ENCODE data around the gene TP73. TPM values are rescaled to one million over a fixed set of nuclear protein-coding genes. Genes with fewer than 3 reads are reported as not detected.

Gene TP73
- total RNA-seq, 2 donors from 2014 or later: 0.31 TPM; not detected in 1

DNA sequence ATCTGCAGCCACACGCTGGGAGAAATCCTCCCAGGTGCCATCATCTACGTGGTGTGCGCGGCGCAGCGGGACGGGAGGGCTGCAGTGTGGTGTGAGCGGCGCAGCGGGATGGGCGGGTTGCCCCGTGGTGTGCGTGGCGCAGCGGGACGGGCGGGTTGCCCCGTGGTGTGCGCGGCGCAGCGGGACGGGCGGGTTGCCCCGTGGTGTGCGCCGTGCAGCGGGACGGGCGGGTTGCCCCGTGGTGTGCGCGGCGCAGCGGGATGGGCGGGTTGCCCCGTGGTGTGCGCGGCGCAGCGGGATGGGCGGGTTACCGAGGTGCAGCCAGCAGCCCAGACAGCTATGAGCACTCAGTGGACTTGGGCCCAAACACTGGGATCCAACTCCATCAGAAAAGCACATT is 7.1 kb upstream of the TP73 start:
- Mint-ChIP-seq H3K36me3 (ENCODE audit: low read depth) (peaks cover 3% of the 10 kb centered on the region), H3K27me3 (no peaks in the 10 kb centered on the region), H3K27ac (no peak overlapping the region), H3K4me3 (no peak overlapping the region), H3K4me1 (peaks cover 12% of the 10 kb centered on the region)
- no peaks in the 10 kb centered on the region for H3K9me3 ChIP-seq (ENCODE audit: control insufficient read depth, low read length, poor library complexity, severe bottlenecking)
- DNase-seq (no peak), ATAC-seq (no peak)

DNA sequence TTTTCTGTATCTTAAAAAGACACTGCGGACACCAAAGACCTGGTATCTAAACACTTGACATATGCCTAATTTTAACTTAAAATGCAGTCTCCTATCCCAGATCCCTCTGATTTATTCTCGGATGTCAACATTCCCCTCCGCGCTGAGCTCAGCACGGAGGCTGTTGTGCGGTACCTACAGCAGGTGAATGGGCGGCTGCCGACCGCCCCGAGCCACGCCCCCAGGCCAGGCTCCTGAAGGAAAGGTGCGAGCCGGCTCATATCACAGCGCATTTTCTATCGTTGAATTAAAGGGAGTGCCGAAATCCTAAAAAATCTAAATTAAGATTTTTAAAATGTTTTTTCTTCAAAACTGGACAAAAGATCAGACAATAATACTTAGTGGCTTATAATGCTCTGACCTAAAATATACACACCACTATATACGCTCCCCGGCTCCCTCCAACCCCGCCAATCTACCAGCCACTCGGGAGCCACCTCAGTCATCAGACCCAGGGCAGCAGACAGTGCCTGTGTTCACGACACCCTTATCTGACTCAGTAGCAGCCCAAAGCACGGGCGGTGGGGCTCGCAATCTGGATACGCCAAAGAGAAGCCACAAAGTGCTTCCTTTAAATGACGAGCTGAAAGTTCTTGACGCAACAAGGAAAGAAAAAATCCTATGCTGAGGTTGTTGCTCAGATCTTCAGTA is 6.5 kb upstream of the TP73 start:
- H3K9me3 ChIP-seq (ENCODE audit: control insufficient read depth, low read length, poor library complexity, severe bottlenecking): no peaks in the 10 kb centered on the region
- Mint-ChIP-seq H3K4me3 (no peak overlapping the region), H3K4me1 (peaks cover 12% of the 10 kb centered on the region), H3K27ac (no peak overlapping the region), H3K36me3 (ENCODE audit: low read depth) (peaks cover 3% of the 10 kb centered on the region), H3K27me3 (no peaks in the 10 kb centered on the region)
- DNase-seq (no peak), ATAC-seq (no peak)

DNA sequence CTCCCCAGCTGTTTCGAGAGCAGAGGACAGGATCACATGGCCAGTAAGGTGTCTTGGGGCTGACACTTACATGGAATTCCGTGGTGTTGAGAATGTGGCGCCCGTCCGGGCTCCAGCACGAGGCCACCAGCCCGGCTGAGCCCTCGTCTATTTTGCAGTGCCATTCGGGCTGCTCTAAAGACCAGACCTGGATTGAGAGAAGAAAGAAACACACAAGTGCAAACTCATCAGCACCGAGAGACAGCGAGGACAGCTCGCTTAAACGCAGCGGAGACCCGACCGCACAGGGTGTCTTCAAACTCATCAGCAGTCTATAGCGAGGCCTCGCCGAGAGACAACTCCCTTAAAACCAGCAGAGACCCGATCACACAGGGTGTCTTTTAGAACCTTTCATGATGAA is 5.7 kb upstream of the TP73 start:
- no peak overlapping the region for H3K4me3 Mint-ChIP-seq
- DNase-seq: no peak
- H3K4me1 Mint-ChIP-seq: peaks cover 14% of the 10 kb centered on the region
- peaks cover 5% of the 10 kb centered on the region for H3K27me3 Mint-ChIP-seq
- H3K36me3 Mint-ChIP-seq (ENCODE audit: low read depth): peaks cover 3% of the 10 kb centered on the region
- no peak for ATAC-seq
- H3K27ac Mint-ChIP-seq: no peak overlapping the region
- no peaks in the 10 kb centered on the region for H3K9me3 ChIP-seq (ENCODE audit: control insufficient read depth, low read length, poor library complexity, severe bottlenecking)

DNA sequence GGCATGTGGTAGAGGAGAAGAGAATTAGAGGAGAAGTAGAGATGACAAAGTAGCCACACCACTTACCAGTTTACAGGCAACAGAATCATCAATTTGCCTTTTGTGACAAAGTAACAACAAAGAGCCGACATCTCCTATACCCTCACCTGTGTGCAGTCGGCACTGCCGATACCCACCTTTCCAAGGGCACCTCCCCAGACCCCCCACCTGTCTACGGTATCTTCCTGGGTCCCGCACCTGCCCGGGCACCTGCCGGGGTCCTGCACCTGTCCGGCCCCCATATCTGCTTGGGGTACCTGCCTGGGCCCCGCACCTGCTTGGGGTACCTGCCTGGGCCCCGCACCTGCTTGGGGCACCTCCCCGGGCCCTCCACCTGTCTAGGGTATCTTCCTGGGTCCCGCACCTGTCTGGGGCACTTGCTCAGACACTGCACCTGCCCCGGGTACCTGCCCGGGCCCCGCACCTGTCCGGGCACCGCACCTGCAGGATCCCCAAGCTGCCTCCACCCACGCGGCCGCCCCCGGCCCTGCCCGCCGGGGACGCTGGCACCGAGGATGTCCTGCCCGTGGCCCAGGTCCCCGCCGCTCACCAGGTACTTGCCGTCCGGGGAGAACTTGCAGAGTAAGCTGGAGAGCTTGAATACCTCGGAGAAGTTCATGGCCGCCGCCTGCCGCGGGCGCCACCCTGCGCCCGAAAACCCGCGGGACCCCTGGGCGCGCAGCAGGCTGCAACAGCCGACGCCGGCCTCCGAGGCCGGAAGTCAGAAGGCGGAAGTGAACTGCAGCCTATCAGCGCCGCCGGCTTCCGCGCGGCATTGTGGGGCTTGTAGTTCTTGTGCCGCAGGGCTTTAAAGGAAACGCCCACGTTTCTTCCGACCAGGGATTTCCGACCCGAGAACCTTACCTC is 2.7 kb upstream of the TP73 start, which contains the start of gene WRAP73:
TSS of gene WRAP73 (minus strand) at position 762 of the 906 bp plus-strand sequence. CDS start at position 658, 104 bp downstream.
- H3K9me3 ChIP-seq (ENCODE audit: control insufficient read depth, low read length, poor library complexity, severe bottlenecking): no peaks in the 10 kb centered on the region
- Mint-ChIP-seq H3K4me1 (peaks cover 14% of the 10 kb centered on the region), H3K36me3 (ENCODE audit: low read depth) (peaks cover 3% of the 10 kb centered on the region), H3K27me3 (peaks cover 21% of the 10 kb centered on the region), H3K4me3 (peak within 1 kb of the TSS; percentile 84), H3K27ac (no peak within 1 kb of the TSS)
- ATAC-seq (peak; percentile 99), DNase-seq (peak; percentile 78 to 81 (median 79))

DNA sequence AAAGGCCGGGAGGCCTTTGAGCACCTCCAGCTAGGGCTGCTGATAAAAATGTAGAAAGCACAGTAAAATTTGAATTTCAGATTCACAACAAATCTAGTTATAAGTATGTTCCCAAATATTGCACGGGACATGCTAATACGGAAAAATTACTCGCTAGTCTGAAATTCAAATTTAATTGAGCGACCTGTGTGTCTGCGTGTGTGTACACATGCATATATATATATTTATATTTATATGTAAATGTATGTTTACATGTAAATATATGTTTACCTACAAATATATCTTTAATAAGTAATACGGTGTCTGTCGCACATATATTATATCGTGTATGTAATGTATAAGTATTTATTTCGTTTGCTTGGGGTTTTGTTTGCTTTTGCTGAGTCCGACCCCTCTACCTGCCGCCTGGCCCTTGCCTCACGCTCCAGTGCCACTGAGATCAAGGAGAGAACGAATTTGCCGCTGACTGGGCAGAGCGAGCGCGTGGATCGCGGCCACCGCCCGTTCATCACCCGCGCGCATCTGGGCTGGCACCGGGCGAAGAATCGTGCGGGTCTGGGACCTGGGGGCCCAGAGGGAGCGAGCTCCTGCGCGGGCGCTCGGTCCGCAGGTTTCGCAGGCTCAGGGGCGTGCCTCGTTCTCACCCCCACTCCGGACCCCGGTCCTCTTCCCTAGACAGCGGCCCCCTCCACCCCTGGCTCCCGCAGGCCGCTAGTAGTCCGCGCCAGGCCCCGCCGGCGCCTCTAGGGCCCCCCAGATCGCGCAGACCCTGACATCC is 1.9 kb upstream of the TP73 start:
- DNase-seq: no peak
- ATAC-seq: no peak
- no peak overlapping the region for H3K27ac Mint-ChIP-seq
- H3K36me3 Mint-ChIP-seq (ENCODE audit: low read depth): peaks cover 3% of the 10 kb centered on the region
- peaks cover 29% of the 10 kb centered on the region for H3K27me3 Mint-ChIP-seq
- H3K4me1 Mint-ChIP-seq: peaks cover 14% of the 10 kb centered on the region
- H3K9me3 ChIP-seq (ENCODE audit: control insufficient read depth, low read length, poor library complexity, severe bottlenecking): no peaks in the 10 kb centered on the region
- peak overlapping the region; percentile 84 for H3K4me3 Mint-ChIP-seq

DNA sequence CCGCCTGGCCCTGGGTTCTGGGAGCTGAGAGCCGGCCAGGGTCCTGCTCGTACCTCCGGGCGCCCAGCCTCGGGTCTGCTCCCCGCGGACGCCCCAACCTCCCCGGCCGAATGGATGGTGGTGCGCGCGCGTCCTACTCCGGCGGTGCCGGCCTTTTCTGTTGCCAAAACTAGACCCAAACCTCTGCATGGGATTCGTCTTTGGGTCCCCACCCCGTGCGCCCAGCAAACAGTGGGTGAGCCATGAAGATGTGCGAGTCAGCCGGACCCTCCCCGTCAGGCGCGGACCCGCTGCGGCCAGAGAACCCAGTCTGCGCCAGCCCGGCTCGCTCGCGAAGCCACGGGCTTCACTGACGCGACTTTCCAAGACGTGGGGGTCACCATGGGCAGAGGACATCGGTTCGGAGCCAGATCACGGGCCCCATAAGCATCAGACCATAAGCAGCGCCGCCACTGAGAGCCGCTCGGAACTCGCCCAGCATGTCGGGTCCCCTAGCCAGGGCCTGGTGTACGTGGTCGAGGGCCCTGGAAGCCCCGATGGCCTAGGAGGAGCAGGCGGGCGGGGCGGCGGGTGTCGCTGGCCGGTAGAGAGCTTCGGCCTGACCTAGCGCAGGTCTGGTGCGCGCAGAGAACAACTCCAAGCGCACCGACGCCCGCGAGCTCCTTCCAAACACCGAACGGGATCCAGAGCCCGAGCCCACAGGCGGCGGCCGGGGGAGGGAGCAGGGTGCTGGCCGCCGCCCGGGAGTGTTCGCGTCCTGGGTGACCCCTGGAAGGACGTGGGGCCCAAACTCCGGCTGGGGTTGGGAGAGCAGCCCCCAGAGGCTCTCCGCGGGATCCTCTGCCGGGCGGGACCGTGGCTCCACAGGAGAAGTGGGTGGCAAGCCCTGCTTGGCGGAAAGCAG is 1.0 kb upstream of the TP73 start:
- H3K9me3 ChIP-seq (ENCODE audit: control insufficient read depth, low read length, poor library complexity, severe bottlenecking): no peaks in the 10 kb centered on the region
- Mint-ChIP-seq H3K27me3 (peaks cover 36% of the 10 kb centered on the region), H3K4me3 (peak overlapping the region; percentile 84), H3K27ac (no peak overlapping the region), H3K4me1 (peaks cover 16% of the 10 kb centered on the region), H3K36me3 (ENCODE audit: low read depth) (no peaks in the 10 kb centered on the region)
- ATAC-seq (no peak), DNase-seq (no peak)

DNA sequence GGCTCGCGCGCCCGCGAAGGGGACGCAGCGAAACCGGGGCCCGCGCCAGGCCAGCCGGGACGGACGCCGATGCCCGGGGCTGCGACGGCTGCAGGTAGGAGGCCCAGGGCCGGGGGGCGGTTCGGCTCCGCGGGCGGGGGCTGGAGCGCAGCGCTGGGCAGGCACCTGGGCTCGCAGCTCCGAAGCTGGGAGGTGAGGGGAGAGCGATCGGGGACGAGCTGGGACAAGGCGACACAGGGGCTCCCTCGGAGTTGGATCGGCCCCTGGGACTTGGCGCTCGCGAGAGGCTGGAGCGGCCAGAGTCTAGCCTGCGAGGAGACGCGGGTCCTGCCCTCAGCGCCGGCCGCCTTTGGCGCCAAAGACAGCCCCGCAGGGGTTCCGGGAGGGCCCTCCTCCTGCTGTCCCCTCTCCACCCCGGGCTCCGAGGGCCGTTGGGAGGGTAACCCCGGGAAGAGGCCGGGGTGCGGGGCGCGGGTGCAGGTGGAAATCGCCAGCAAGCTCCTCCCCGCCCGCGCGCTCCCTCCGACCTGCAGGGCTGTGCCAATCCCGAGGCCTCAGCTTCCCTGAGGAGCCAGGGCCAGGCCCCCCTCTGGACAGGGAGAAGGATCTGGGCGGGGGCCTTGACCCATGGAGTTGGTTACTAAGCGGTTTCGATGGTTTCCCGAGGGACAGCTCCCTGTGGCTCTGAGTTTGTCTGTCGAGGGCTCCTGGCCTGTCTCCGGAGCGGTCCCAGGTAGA is 401 bp downstream of the TP73 start:
- ATAC-seq (no peak), DNase-seq (no peak)
- peaks cover 51% of the 10 kb centered on the region for H3K27me3 Mint-ChIP-seq
- no peak overlapping the region for H3K27ac Mint-ChIP-seq
- H3K9me3 ChIP-seq (ENCODE audit: control insufficient read depth, low read length, poor library complexity, severe bottlenecking): no peaks in the 10 kb centered on the region
- H3K36me3 Mint-ChIP-seq (ENCODE audit: low read depth): no peaks in the 10 kb centered on the region
- peaks cover 16% of the 10 kb centered on the region for H3K4me1 Mint-ChIP-seq
- H3K4me3 Mint-ChIP-seq: peak overlapping the region; percentile 43

DNA sequence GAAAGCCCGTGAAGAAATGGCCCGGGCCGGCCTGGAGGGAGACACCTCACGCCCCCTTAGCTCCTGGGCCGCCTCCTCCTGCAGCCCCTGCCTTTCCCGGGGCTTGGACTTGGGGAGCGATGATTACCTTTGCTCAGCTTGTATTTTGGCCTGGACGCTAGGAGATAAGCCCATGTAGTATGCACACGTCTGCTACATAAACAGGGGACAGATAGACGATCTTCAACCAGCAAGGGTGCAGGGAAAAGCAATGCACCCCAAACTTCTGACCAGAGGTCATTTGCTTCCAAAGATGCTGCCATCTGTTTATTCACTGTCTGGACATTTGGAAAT is 936 bp downstream of the TP73 start:
- Mint-ChIP-seq H3K27me3 (peaks cover 56% of the 10 kb centered on the region), H3K4me1 (peaks cover 16% of the 10 kb centered on the region), H3K36me3 (ENCODE audit: low read depth) (no peaks in the 10 kb centered on the region), H3K27ac (no peak overlapping the region), H3K4me3 (peak overlapping the region; percentile 43)
- no peak for ATAC-seq
- DNase-seq: no peak
- H3K9me3 ChIP-seq (ENCODE audit: control insufficient read depth, low read length, poor library complexity, severe bottlenecking): no peaks in the 10 kb centered on the region

DNA sequence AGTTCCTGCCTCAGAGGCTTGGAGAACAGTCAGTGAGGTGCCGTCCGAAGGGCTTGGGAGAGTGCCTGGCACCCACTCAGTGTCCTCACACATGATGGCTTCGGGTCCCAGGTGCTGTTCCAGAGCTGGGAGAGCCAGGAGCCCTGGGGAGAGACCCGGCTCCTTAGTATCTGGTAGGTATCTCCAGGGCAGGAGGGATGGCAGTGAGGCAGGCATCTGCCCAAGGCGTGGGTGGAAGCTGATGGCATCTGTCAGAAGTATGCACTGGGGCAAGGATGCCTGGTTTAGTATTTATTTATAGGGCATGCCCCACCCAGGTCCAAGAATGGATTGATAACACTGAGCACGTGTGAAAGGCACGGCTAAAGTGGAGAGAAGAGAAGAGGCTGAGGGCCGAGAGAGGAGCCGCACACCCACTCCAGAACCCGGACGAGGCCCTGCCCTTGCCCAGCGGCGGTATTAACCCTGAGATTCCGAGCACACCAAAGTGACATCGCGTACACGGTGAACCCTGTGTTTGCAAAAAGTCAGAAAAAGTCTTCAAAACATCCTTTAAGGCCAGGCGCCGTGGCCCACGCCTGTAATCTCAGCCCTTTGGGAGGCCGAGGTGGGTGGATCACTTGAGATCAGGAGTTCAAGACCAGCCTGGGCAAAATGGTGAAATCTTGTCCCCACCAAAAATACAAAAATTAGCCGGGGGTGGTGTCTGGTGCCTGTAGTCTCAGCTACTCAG is 2.4 kb downstream of the TP73 start:
- Mint-ChIP-seq H3K27me3 (peaks cover 66% of the 10 kb centered on the region), H3K36me3 (ENCODE audit: low read depth) (no peaks in the 10 kb centered on the region), H3K4me3 (no peak overlapping the region), H3K4me1 (peaks cover 13% of the 10 kb centered on the region), H3K27ac (no peak overlapping the region)
- ATAC-seq (no peak), DNase-seq (peak in 1 of 3 donors; percentile 2)
- no peaks in the 10 kb centered on the region for H3K9me3 ChIP-seq (ENCODE audit: control insufficient read depth, low read length, poor library complexity, severe bottlenecking)

DNA sequence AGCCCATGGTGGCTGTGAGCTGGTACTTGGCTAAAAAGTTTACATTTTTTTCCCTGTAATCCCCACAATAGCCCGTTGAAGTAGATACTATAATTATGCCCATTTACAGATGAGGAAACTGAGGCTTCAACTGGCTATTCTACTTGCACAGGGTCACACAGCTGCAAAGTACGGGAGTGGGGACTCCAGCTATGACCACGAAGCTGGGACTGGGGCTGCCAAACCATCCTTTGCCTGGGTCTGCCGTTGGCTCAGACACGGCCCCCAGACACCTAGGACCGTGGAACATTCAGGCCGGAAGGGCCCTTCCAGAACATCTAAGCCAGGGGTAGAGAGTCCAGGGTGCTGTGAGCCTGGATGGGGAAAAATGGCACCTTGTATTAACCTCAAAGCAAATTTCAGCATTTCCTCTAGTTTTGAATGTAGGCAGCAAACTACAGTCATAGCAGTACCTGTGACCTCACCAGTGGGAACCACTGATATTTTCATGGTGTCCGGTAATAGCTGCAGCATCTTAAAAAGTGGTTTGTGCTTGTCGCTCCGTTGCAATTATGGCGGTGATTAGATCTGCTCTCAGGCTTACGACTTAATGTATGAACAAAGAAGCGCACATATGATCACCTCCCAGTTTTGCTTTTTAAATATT is 4.3 kb downstream of the TP73 start:
- peaks cover 65% of the 10 kb centered on the region for H3K27me3 Mint-ChIP-seq
- DNase-seq (no peak), ATAC-seq (no peak)
- no peaks in the 10 kb centered on the region for H3K36me3 Mint-ChIP-seq (ENCODE audit: low read depth)
- no peak overlapping the region for H3K27ac Mint-ChIP-seq
- no peak overlapping the region for H3K4me3 Mint-ChIP-seq
- peaks cover 7% of the 10 kb centered on the region for H3K4me1 Mint-ChIP-seq
- no peaks in the 10 kb centered on the region for H3K9me3 ChIP-seq (ENCODE audit: control insufficient read depth, low read length, poor library complexity, severe bottlenecking)

DNA sequence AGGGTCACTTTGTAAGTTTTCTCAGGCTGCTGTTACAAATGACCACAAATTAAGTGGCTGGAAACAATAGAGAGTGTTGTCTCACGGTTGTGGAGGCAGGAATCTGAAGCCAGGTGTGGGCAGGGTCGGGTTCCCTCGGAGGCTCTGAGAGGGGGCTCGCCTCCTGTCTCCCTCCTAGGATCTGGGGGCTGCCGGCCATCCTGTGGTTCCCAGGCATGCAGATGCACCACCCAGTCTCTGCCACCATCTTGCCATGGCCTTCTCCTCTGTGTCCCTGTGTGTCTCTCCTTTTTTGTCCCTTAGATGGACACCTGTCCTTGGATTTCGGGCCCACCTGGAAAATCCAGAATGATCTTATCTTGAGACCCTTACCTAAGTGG is 4.8 kb downstream of the TP73 start:
- H3K4me1 Mint-ChIP-seq: peaks cover 7% of the 10 kb centered on the region
- ATAC-seq (no peak), DNase-seq (no peak)
- peaks cover 68% of the 10 kb centered on the region for H3K27me3 Mint-ChIP-seq
- no peak overlapping the region for H3K4me3 Mint-ChIP-seq
- no peaks in the 10 kb centered on the region for H3K9me3 ChIP-seq (ENCODE audit: control insufficient read depth, low read length, poor library complexity, severe bottlenecking)
- H3K27ac Mint-ChIP-seq: no peak overlapping the region
- no peaks in the 10 kb centered on the region for H3K36me3 Mint-ChIP-seq (ENCODE audit: low read depth)
